ENCODE results near the gene MESP2.

DNA sequence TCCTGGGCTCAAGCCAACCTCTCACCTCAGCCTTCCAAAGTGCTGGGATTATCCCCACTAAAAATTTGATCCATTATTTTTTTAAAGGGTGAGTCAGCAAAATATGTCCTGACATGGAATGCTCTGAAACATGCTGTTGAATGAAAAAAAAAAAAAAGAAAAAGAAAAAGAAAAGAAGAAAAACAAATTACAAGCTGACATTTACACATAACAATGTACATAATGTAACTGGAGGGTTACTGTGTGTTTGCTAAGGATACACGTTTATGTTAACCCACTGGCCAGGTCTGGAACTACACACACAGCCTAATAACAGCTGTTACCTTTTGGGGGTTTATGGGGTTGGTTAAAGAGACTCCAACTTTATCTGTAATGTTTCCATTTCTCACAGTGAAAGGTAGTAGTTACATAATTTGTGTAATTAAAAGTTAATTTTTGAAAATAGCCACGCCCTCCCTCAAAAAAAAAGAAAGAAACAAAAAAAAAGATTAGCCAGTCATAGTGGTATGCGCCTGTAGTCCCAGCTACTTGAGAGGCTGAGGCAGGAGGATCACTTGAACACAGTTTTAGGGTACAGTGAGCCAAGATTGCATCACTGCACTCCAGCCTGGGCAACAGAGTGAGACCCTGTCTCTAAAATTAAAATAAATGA is 3.1 kb upstream of the MESP2 start:
- no peak for TF ChIP-seq TARDBP (IDR thresholded peaks at IDR 0.05)
- no peak for TF ChIP-seq SUZ12 (IDR thresholded peaks at IDR 0.05)
- no peak for TF ChIP-seq ARNT (IDR thresholded peaks at IDR 0.05)
- TF ChIP-seq BHLHE40 (IDR thresholded peaks at IDR 0.05; ENCODE audit: borderline replicate concordance) = no peak
- no peak for TF ChIP-seq SP1 (IDR thresholded peaks at IDR 0.05)
- no peak for TF ChIP-seq ZNF384 (IDR thresholded peaks at IDR 0.05)
- no peak for TF ChIP-seq ELF4 (IDR thresholded peaks at IDR 0.05)
- TF ChIP-seq FOXM1 (IDR thresholded peaks at IDR 0.05; ENCODE audit: borderline replicate concordance) = no peak
- no peak for TF ChIP-seq LEF1 (IDR thresholded peaks at IDR 0.05; ENCODE audit: borderline replicate concordance)
- TF ChIP-seq NFRKB (IDR thresholded peaks at IDR 0.05) = no peak
- TF ChIP-seq CTBP1 (IDR thresholded peaks at IDR 0.05; ENCODE audit: borderline replicate concordance) = no peak
- TF ChIP-seq FOXA1 (IDR thresholded peaks at IDR 0.05) = no peak

Measured in HEK293T (cell line).